NK-92 (cell line): Measurements from ENCODE around the gene ZYG11B.
"Not testable (repeated sequence)": the region's sequence is repeated elsewhere in the genome, so short reads cannot be mapped to it uniquely, and the experiment has no call there.

Experiments used
- DNase-seq: peaks from one replicate; lab custom pipeline; 2025; ENCODE audit not compliant: unreplicated experiment; lab: John Stamatoyannopoulos, UW

Gene ZYG11B

DNA sequence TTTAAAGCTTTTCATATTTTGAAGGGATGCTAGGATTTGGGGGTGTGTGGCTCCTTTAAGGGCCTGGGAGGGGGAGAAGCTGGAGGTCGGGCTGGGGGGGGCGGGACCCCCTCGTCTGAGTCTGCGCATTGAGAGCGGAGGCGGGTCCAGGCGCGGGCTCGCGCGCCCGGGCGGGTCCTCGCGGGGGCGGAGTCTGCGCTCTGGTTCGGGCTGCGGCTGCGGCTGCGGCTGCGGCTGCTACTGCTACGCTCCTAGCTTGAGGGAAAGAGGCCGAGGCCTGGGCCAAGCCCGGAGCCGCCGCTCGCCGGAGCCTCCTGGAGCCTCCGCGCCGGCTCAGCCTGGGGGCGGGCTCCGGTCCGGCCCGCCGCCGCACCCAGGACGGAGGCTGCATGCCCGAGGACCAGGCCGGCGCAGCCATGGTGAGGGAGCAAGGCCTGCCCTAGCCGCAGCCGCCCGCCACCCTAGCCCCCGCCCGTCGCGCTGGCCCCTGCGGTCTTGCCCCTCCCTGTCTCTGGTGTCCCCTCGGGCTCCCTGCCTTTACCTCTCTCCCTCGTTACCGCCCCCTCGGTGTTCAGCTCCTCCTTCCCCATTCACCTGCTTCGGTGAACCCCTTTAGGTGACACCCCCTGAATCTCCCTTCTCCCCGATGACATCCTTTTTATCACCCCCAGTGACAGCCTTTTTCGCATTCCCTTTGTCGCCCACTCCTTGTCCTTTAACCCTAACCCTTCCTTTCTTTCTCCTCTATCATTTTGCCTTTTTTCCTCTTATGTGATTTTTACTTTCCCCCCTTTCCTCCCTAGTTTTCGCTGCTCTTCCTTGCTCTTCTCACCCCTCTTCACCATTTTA is at the start of gene ZYG11B:
Gene ZYG11B, plus strand, starts transcription at position 189 of the 849 bp plus-strand sequence. Its CDS starts 201 bp downstream, at position 390.
- peak; percentile 24 for DNase-seq

DNA sequence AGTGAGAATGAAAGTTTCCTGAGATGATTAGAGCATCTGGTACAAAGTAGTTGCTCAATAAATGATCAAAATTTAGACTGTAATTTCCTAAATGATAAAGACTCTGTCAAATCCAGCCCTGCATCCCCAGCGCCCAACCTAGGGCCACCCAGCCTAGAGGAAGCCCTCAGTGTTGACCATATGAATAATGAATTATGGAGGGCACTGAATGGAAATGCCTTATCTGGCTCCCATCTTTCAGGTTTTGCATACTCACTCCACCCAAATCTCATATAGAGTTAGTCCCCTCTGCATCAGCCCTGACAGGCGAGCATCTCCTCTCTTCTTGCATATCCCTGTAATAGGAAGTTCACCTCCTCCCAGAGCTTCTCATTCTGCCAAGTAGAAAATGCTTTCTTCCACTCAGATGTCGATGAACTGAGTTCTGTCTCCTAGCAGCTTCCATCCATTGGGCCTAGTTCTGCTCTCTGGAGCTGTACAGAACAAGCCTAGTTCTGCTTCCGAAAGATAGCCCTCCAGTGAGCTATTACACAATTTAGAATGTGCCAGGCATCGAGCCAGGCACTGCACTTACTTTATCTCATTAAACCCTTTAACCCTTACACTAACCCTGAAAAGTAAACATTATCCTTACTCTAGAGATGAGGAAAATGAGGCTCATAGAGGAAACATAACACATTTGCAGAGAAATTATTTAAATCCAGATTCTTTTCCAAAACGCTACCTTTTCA is 49.0 kb upstream of the ZYG11B start:
- DNase-seq = no peak

DNA sequence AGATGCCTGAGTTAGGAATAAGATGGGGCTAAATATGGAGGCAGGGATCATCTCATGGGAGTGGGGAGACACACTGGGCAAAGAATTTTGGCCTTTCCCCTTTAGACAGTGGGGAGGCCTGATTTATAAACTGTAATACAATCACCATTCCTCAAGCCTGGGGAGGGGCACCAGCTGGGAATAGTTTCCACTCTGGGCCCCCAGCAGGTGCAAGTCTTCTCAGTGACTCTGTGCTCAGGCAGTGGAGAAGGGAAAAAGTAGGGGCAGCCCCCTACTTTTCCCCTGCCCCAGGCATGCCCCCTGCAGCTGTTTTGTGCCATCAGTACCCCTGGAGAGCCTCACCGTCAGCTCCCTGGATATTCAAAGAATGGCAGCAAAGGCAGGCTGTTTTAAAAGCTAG is 47.2 kb upstream of the ZYG11B start:
- no peak for DNase-seq

DNA sequence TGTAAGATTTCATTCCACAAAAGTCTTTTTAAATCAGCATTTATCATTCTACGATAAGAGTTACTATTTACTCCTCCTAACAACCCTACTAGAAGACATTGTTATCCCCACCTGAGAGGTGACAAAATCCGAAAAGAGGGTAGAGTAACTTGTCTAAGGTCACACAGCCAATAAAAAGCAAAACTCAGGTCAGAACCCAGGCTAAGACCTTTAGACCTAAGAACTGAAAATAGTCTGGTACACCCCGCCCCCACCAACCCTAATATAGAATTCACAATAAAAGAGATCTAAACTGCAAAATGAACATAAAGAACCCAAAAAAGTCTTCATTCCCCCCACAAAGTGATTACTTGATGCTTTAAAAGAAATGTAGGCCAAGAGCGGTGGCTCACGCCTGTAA is 46.8 kb upstream of the ZYG11B start:
- DNase-seq = no peak

DNA sequence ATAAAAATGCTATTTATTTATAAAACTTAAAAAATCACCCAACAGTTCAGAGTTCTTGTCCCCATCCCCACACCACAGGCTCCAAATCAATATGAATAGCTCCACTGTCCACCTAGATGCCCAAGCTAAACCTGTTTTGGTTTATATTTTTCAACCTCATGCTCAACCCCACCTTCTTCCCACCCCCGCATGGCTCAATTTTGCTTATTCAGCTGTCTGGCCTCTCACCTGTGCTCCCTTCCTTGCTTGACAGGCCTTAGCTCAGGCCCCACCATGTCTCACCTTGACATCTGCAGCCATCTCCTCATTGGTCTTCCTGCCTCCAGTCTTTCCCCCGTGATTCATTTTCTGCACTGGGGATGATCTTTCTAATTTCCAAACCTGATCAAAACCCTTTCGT is 45.9 kb upstream of the ZYG11B start:
- no peak for DNase-seq

DNA sequence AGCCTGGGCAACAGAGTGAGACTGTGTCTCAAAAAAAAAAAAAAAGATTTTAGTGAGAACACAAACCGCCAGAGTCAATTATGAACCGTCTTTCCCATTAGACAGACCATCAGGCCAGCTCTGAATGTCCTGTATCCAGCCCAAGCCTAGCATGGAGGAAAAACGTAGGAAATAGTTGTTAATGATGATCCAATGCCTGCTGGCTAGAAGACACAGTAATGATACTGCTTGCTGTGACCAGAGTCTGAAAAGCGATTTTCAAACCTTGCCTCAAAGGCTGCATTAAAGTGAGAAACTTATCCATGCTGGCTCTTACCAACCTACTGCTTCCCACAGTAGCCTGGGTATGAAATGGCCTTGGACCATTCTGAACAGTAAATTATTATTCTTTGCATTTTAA is 45.1 kb upstream of the ZYG11B start:
- DNase-seq = no peak

DNA sequence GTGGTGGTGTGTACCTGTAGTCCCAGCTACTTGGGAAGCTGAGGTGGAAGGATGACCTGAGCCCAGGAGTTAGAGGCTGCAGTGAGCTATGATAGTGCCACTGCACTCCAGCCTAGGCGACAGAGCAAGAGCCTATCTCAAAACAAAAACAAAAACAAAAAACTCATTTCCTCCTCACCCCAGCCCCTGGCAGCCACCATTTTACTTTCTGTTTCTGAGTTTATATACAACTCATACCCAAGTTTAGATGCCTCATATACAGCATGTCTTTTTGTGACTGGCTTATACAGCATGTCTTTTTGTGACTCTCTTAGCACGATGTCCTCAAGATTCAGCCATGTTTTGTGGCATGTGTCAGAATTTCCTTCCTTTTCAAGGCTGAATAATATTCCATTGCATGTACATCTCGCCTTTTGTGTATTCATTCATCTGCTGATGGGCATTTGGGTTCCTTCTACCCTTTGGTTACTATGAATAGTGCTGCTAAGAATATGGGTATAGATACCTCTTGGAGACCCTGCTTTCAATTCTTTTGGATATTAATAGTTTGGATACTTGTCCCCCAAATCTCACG is 42.8 kb upstream of the ZYG11B start:
- DNase-seq = no peak

DNA sequence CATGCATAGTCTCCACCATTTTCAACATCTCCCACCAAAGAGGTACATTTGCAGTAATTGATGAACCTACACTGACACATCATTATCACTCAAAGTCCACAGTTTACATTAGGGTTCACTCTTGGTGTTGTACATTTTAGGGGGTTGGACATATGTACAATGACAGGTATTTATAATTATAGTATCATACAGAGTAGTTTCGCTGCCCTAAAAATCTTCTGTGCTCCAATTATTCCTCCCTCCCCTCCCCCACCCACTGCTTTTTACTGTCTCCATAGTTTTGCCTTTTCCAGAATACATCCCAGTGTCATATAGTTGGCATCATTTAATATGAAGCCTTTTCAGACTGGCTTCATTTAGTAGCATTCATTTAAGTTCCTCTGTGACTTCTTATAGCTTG is 41.7 kb upstream of the ZYG11B start:
- DNase-seq = no peak

DNA sequence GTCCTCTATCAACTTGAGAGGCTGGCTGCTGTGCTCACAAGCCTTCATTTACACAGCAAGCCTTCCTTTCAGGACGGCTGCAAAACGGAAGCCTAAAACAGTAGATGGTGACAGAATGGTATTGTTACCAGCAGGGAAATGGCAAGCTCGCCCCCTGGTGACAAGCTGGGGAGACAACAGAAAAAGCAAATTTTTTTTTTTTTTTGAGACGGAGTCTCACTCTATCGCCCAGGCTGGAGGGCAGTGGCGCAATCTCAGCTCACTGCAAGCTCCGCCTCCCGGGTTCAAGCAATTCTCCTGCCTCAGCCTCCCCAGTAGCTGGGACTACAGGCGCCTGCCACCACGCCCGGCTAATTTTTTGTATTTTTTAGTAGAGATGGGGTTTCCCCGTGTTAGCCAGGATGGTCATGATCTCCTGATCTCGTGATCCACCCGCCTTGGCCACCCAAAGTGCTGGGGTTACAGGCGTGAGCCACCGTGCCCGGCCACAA is 39.9 kb upstream of the ZYG11B start:
- not testable (repeated sequence) for DNase-seq

DNA sequence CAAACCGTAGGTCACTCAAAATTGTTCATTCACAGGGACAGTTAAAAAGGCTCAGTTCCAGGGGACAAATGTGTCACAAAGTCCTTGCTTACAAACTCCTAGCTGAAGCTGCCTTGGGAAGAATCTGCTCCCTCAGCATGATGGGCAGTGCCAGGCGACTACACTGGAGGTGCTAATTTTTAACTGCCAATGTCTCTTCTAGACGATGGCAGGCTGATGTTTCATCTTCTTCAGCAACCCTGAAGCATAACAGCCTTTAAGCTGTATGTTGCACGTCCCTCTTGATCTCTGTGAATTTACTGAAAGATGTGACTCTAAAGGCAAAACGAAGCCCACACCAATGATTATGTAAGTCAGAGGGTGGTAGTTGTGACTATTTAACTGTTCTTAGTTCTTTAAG is 39.4 kb upstream of the ZYG11B start:
- no peak for DNase-seq

DNA sequence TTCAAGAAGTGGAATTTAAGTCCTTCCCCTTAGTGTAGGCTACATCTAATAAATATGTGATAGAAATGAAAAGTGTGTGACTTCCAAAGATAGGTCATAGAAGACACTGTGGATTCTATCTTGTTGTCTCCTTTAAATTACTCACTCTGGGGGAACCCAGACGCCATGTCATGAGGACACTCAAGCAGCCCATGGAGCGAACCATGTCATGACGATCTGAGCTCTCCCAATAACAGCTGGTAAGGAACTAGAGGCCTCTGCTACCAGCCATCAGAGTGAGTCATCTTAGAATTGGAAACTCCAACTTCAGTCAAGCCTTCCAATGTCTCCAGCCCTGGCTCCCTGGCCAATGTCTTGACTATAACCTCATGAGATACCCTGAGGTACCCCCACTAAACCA is 34.4 kb upstream of the ZYG11B start:
- DNase-seq = no peak

DNA sequence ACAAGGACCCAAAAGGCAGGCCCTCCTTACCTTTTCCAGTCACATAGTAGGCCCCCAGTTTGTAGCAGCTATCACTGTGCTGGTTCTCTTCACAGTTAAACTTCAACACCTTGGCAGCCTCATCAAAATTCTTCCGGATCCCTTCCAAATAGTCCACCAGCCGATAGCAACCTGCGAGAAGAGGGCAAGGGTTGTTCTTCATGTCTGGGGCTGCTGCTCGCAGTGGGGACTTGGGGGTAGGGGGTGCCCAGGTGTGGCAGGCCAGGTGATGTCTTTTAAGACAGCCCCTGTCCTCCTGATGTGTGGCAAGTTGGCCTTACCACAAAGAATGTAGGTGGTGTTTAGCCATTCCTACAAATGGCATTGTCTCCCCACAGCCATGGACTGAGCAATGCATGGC is 33.6 kb upstream of the ZYG11B start:
- no peak for DNase-seq

DNA sequence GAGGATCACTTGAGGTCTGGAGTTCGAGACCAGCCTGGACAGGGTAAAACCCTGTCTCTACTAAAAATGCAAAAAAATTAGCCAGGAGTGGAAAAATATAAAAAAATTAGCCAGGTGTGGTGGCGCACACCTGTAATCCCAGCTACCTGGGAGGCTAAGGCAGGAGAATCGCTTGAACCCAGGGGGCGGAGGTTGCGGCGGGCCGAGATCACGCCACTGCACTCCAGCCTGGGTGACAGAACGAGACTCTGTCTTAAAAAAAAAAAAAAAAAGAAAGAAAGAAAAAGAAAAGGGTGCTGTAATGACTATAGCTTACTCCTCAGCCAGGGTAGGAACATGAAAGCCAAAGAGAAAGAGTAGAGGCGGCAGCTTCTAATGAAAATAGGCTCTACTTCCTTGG is 32.9 kb upstream of the ZYG11B start:
- DNase-seq = not testable (repeated sequence)

DNA sequence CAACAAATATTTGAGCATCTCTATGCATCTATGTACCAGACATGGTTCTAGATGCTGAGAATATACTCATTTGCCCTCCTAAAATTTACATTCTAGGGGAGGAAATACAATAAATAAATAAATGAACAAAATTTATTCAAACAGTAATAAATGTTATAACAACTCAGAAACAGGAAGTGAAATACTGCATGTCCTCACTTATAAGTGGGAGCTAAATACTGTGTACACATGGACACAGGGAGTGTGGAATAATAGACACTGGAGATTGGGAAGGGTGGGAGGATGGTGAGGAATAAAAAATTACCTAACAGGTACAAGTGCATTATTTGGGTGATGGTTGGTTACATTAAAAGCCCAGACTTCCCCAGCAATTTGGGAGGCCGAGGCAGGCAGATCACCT is 32.4 kb upstream of the ZYG11B start:
- DNase-seq = no peak

DNA sequence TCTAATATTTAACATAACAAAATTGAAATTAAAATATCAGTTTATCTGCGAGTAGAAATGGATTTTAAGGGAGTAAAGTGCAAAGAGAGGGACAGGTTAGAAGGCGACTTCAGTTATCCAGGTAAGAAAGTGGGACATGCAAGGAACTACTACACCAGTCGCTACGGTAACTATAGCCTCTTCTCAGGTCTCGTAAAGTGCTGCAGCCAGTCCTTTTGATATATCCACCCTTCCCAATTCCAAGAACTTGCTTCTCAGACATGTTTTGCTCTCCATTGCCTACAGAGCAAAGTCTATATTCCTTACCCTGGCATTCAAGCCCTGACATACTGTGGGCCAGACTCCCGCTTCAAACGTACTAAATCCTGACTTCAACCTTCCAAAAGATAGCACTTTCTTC is 30.6 kb upstream of the ZYG11B start:
- no peak for DNase-seq

DNA sequence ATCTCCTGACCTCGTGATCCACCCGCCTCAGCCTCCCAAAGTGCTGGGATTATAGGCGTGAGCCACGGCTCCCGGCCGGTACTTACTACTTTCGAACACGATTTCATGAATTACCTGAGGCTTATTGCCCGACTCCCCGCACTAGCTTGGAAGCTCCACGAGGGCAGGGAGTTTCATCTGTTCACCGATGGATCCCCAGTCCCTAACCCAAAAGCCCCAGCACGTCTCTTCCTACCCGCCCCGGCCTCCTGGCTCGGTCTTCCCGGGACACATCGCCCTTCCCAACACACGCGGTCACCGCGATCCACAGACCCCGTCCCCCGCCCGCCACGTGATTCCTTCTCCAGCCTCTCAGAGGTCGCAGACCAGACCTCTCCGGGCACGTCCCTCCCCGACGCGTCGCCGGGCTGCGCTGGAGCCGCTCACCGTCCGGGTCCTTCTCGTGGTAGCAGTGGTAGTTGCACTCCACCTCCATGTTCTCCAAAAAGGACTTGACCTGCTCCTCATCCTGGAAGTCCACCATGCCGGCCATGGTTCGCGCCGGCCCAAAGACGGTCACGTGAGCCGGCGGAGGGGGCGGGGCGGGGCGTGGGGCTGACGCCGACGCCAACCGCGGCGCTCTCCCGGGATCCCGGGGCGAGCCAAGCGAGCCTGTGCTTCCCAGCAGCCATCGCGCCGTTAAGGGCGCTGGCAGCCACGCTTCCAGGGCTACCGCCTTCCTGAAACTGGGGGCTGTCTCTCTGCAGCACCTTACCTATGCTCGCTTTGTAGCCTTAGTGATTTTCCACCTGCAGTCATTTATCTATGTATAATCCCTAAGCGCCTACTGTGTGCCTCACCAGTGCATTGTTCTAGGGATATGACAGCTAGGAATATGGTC is 28.2 kb upstream of the ZYG11B start, which contains the start of gene COA7:
Gene COA7, minus strand, starts transcription at position 553 of the 880 bp plus-strand sequence. Its CDS starts 21 bp downstream, at position 532.
- no peak for DNase-seq

DNA sequence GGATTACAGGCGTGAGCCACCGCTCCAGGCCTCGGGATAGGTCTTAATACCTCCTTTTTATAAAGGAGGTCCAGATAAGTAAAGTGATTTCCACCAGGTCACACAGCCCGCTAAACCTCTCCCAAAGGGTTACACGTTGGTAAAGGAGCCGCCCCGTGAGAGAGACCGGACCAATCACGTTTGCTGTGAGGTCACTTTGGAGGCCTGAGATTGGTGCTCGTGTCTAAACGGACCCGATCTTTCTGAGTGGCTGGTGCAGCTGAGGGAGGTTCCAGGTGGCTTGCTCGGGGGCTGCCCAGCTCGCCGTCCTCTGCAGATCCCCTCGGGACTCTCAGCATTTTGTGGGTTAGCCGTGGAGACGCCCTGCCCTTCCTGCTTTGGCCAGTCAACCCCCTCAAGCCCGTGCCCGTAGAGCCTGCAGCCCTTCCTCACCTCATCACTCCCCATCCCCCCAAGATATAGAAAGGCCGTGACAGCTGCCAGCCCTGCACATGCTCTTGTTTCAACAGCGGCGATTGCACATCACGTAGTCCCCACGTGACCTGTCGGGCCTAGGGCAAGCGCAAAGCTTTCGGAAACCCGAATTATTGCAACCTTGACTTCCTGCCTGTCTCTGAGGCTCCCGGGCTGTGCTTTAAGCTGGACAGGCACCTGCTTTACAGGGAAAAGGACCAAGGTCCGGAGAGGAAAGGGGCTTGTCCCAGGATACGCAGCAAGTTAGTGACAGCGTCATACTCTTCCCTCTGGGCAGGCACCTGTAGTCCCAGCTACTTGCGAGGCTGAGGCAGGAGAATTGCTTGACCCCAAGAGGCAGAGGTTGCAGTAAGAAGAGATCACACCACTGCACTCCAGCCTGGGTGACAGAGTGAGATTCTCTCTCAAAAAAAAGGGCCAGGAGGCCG is 23.1 kb upstream of the ZYG11B start:
- DNase-seq = peak; percentile 49

DNA sequence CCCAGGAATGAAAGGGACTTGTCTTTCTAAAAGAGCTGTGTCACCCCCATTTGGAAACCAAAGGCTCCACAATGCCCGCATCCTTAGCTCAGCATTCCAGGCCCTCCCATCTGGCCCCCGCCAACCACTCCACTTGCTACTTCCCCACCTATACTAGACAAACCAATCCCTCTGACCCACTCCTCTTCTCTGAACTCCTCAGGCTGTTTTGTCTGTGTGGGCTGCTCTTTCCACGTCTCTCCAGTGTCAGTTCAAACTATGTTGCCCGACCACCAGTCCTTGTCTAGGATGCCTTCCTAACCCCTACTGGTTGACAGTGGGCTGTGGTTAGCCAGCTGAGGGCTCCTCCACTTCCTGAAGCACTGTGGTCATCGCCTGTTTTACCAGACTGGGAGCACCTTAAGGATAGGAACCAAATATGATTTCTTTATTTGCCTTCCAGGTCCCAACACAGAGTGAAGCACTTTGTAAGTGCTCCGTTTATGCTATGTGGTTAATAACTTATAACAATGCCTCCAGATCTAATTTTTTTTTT is 20.1 kb upstream of the ZYG11B start:
- no peak for DNase-seq
